HL-60 (cell line): ENCODE data around the gene ZNF185.

Experiments
- DNase-seq, 2 experiments: peaks; one replicate each; pipeline ENCODE4 v3.0.0-alpha.2; 2010 to 2020; ENCODE audit warnings: low read depth in 1 of 2, low spot score in 1 of 2
- H3K27ac ChIP-seq: fragments of 250-450 bp; sonication (Bioruptor Pico); replicated peaks from 2 replicates; pipeline ENCODE4 v1.5.1; 2020; ENCODE audit warnings: mild to moderate bottlenecking, moderate library complexity
- H3K27me3 ChIP-seq: fragments of 250-450 bp; sonication (Bioruptor Pico); 2 replicates; pipeline ENCODE4 v1.5.1; 2021; ENCODE audit warnings: mild to moderate bottlenecking, moderate library complexity; ENCODE audit not compliant: insufficient read depth, poor library complexity, severe bottlenecking
- H3K4me3 ChIP-seq: replicated peaks from 2 replicates; pipeline ENCODE4 v1.5.1; 2011; ENCODE audit warnings: mild to moderate bottlenecking, control low read depth, low read length; ENCODE audit not compliant: insufficient read depth
- GABPA ChIP-seq: IDR thresholded peaks from 2 replicates; pipeline ENCODE4 v1.6.1; 2012; ENCODE audit warnings: low read depth
- POLR2AphosphoS5 ChIP-seq: IDR thresholded peaks from 2 replicates; pipeline ENCODE4 v1.6.1; 2012; ENCODE audit warnings: low read depth
- REST ChIP-seq: IDR thresholded peaks from 2 replicates; pipeline ENCODE4 v1.6.1; 2012; ENCODE audit warnings: low read depth; ENCODE audit not compliant: insufficient replicate concordance
- SPI1 ChIP-seq: IDR thresholded peaks from 2 replicates; pipeline ENCODE4 v1.6.1; 2012; ENCODE audit warnings: low read depth, mild to moderate bottlenecking, borderline replicate concordance
- TF ChIP-seq, protein P1 (sequence below): IDR thresholded peaks from one replicate; pipeline ENCODE4 v1.5.1; 2011; ENCODE audit warnings: low read length, control low read depth, inconsistent platforms; ENCODE audit not compliant: insufficient read depth

ZNF185 gene

GRCh38 chrX:152884171-152884570, 13.7 kb upstream of the ZNF185 start:
- Histone ChIP-seq H3K4me3 (no peak overlapping the region), H3K27ac (no peak overlapping the region), H3K27me3 (peaks cover 5% of the 10 kb centered on the region)
- no peak for DNase-seq
- TF ChIP-seq REST (no peak), GABPA (no peak), POLR2AphosphoS5 (no peak), SPI1 (no peak)
- TF ChIP-seq, protein P1, sequence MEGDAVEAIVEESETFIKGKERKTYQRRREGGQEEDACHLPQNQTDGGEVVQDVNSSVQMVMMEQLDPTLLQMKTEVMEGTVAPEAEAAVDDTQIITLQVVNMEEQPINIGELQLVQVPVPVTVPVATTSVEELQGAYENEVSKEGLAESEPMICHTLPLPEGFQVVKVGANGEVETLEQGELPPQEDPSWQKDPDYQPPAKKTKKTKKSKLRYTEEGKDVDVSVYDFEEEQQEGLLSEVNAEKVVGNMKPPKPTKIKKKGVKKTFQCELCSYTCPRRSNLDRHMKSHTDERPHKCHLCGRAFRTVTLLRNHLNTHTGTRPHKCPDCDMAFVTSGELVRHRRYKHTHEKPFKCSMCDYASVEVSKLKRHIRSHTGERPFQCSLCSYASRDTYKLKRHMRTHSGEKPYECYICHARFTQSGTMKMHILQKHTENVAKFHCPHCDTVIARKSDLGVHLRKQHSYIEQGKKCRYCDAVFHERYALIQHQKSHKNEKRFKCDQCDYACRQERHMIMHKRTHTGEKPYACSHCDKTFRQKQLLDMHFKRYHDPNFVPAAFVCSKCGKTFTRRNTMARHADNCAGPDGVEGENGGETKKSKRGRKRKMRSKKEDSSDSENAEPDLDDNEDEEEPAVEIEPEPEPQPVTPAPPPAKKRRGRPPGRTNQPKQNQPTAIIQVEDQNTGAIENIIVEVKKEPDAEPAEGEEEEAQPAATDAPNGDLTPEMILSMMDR: no peak

- TF ChIP-seq POLR2AphosphoS5: no peak
- no peak for TF ChIP-seq REST
- TF ChIP-seq, protein P1: no peak
- TF ChIP-seq SPI1: no peak
- no peak for TF ChIP-seq GABPA
- Histone ChIP-seq H3K27me3 (peaks cover 6% of the 10 kb centered on the region), H3K4me3 (no peak overlapping the region), H3K27ac (no peak overlapping the region)
- DNase-seq: no peak
Observed at GRCh38 chrX:152886716-152887115, 11.2 kb upstream of the ZNF185 start.

GRCh38 chrX:152892499-152892898, 5.4 kb upstream of the ZNF185 start:
- Histone ChIP-seq H3K27me3 (peaks cover 13% of the 10 kb centered on the region), H3K27ac (no peak overlapping the region), H3K4me3 (no peak overlapping the region)
- TF ChIP-seq REST: no peak
- no peak for DNase-seq
